Muscle layer of colon (tissue), 2 donors: ENCODE data around the gene ACTN3.

ENCODE experiments used
- H3K27ac ChIP-seq: one replicate; pipeline ENCODE4 v1.7.0; 2013; ENCODE audit warnings: low read depth, mild to moderate bottlenecking, low read length, moderate library complexity
- H3K27me3 ChIP-seq, 2 donors: one replicate each; pipeline ENCODE4 v1.7.0; 2013; ENCODE audit warnings: low read length in 2 of 2, mild to moderate bottlenecking in 2 of 2; ENCODE audit not compliant: insufficient read depth in 2 of 2, control insufficient read depth in 1 of 2
- H3K36me3 ChIP-seq: one replicate; pipeline ENCODE4 v1.7.0; 2013; ENCODE audit warnings: mild to moderate bottlenecking, low read length; ENCODE audit not compliant: insufficient read depth
- H3K4me1 ChIP-seq: one replicate; pipeline ENCODE4 v1.7.0; 2013; ENCODE audit warnings: mild to moderate bottlenecking, low read length; ENCODE audit not compliant: insufficient read depth
- H3K4me3 ChIP-seq, 2 donors: one replicate each; pipeline ENCODE4 v1.7.0; 2013; ENCODE audit warnings: low read length in 2 of 2, low read depth in 1 of 2, mild to moderate bottlenecking in 1 of 2, moderate library complexity in 1 of 2
- H3K9ac ChIP-seq: one replicate; pipeline ENCODE4 v1.7.0; 2013; ENCODE audit warnings: low read length
- H3K9me3 ChIP-seq: one replicate; pipeline ENCODE4 v1.7.0; 2013; ENCODE audit warnings: mild to moderate bottlenecking, low read length
- donor health status: abdominal sarcoma.
- donor health status: Adenocarcinoma of cecum.

The ACTN3 gene

DNA sequence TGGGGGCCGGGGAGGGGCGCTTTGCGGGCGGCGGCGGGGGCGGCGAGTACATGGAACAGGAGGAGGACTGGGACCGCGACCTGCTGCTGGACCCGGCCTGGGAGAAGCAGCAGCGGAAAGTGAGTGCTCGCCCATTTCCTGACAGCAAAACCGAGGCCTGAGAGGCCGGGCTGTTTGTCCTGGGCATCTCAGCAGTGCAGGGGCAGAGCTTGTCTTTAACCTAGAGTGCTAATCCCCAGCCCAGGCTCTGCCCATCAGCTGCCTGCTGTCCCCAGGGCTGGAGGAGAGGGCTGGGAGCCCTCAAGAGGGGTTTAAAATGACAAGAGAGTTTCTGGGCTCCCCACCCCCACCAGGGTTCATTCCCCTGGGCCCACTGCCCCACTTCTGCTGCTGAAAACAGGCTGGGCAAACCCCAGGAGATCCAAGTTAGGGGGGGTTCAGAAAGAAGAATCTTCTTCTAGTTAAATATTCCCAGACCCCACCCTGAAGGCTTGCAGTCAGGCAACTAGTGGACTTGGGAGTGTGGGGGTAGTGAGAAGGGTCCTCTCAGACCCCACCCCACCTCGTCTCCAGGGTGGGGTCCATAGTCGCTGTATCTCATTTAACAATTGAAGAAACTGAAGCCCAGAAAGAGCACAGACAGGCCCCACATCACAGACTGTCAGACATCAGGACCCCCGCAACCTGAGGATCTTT, 411 bp downstream of the ACTN3 start:
- no peaks in the 10 kb centered on the region for H3K27me3 ChIP-seq
- no peak overlapping the region for H3K9ac ChIP-seq
- peaks cover 8% of the 10 kb centered on the region for H3K36me3 ChIP-seq
- no peaks in the 10 kb centered on the region for H3K9me3 ChIP-seq
- no peak overlapping the region for H3K4me3 ChIP-seq
- H3K4me1 ChIP-seq, result peaks cover 16% of the 10 kb centered on the region
- no peak overlapping the region for H3K27ac ChIP-seq

- H3K27ac ChIP-seq, result no peak overlapping the region
- peaks cover 3% of the 10 kb centered on the region for H3K36me3 ChIP-seq
- no peaks in the 10 kb centered on the region for H3K9me3 ChIP-seq
- no peak overlapping the region for H3K4me3 ChIP-seq
- peaks cover 16% of the 10 kb centered on the region for H3K4me1 ChIP-seq
- H3K9ac ChIP-seq, result no peak overlapping the region
- H3K27me3 ChIP-seq, result no peaks in the 10 kb centered on the region
These were observed 933 bp downstream of the ACTN3 start for GRCh38 chr11:66547662-66548009.

GRCh38 chr11:66548041-66548440, 1.3 kb downstream of the ACTN3 start:
- H3K27ac ChIP-seq, result no peak overlapping the region
- no peak overlapping the region for H3K9ac ChIP-seq
- H3K27me3 ChIP-seq, result no peaks in the 10 kb centered on the region
- no peaks in the 10 kb centered on the region for H3K36me3 ChIP-seq
- H3K9me3 ChIP-seq, result no peaks in the 10 kb centered on the region
- peaks cover 16% of the 10 kb centered on the region for H3K4me1 ChIP-seq
- no peak overlapping the region for H3K4me3 ChIP-seq

GRCh38 chr11:66548774-66549630, 2.3 kb downstream of the ACTN3 start:
- H3K27ac ChIP-seq, result no peak overlapping the region
- H3K27me3 ChIP-seq, result no peaks in the 10 kb centered on the region
- H3K4me1 ChIP-seq, result peaks cover 10% of the 10 kb centered on the region
- H3K9me3 ChIP-seq, result no peaks in the 10 kb centered on the region
- H3K4me3 ChIP-seq, result no peak overlapping the region
- H3K9ac ChIP-seq, result no peak overlapping the region
- H3K36me3 ChIP-seq, result no peaks in the 10 kb centered on the region

- Histone ChIP-seq H3K36me3 (no peaks in the 10 kb centered on the region), H3K9me3 (no peaks in the 10 kb centered on the region), H3K4me3 (no peak overlapping the region), H3K27me3 (no peaks in the 10 kb centered on the region), H3K9ac (no peak overlapping the region), H3K4me1 (peaks cover 7% of the 10 kb centered on the region), H3K27ac (no peak overlapping the region)
These were observed 3.0 kb downstream of the ACTN3 start for GRCh38 chr11:66549696-66550095.

DNA sequence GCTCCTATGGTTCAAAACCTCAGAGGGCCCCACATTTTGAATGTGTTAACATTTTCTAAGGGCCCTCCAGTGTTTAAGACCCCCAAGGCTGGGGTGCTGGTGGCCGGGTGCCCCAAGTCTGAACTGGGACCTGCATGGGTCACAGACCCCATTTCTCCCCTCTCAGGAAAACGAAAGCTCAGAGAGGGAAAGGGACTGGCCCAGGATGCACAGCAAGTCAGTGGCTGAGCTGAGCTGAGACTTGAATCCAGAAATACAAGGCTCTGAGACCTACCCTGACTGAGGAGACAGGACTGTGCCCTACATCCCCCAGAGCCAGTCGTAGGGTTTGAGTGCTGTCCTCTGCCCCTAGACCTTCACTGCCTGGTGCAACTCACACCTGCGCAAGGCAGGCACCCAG, 4.2 kb downstream of the ACTN3 start:
- Histone ChIP-seq H3K4me3 (no peak overlapping the region), H3K4me1 (no peaks in the 10 kb centered on the region), H3K27ac (no peak overlapping the region), H3K36me3 (no peaks in the 10 kb centered on the region), H3K9ac (no peak overlapping the region), H3K27me3 (no peaks in the 10 kb centered on the region), H3K9me3 (no peaks in the 10 kb centered on the region)

- H3K9me3 ChIP-seq, result no peaks in the 10 kb centered on the region
- no peak overlapping the region for H3K27ac ChIP-seq
- no peak overlapping the region for H3K9ac ChIP-seq
- H3K36me3 ChIP-seq, result no peaks in the 10 kb centered on the region
- no peak overlapping the region for H3K4me3 ChIP-seq
- peaks cover 4% of the 10 kb centered on the region for H3K4me1 ChIP-seq
- no peaks in the 10 kb centered on the region for H3K27me3 ChIP-seq
These were observed 7.9 kb downstream of the ACTN3 start for GRCh38 chr11:66554602-66555001.

GRCh38 chr11:66555416-66555815, 8.7 kb downstream of the ACTN3 start:
- Histone ChIP-seq H3K36me3 (no peaks in the 10 kb centered on the region), H3K9me3 (no peaks in the 10 kb centered on the region), H3K4me3 (no peak overlapping the region), H3K27ac (no peak overlapping the region), H3K9ac (no peak overlapping the region), H3K4me1 (peaks cover 4% of the 10 kb centered on the region), H3K27me3 (no peaks in the 10 kb centered on the region)

DNA sequence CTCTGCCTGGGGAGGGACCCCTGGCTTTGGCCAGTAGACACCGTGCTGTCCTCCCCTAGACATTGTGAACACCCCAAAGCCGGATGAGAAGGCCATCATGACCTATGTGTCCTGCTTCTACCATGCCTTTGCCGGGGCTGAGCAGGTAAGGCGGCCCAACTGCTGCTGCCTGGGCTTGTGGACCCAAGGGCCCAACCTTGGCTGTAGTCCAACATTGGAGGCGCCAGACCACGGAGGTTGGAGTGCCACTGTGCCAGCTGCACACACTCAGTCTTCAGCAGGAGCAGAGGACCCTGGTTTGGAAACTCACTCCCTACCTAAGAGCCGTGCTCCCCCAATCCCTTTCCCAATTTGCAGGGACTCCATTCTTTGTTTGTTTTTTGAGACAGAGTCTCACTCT, 9.4 kb downstream of the ACTN3 start:
- H3K36me3 ChIP-seq, result no peaks in the 10 kb centered on the region

DNA sequence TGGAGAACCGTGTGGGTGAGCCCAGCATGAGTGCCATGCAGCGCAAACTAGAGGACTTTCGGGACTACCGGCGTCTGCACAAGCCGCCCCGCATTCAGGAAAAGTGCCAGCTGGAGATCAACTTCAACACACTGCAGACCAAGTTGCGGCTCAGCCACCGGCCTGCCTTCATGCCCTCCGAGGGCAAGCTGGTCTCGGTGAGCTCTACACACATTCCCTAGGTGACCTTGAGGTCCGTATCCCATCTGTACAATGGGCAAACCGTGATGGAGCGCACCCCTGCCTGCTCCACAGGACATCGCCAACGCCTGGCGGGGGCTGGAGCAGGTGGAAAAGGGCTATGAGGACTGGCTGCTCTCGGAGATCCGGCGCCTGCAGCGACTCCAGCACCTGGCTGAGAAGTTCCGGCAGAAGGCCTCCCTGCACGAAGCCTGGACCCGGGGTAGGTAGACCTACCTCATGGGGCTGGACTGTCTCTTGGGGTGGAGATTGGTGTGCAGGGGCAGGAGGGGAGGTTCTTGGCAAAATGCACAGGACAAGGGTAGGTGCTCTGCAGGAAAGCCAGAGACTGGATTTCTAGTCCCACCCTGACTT, 11.1 kb downstream of the ACTN3 start:
- Histone ChIP-seq H3K36me3 (no peaks in the 10 kb centered on the region), H3K27me3 (no peaks in the 10 kb centered on the region)

More for the DNA sequence above, 9.4 kb downstream of the ACTN3 start:
- no peak overlapping the region for H3K27ac ChIP-seq
- peaks cover 4% of the 10 kb centered on the region for H3K4me1 ChIP-seq
- no peak overlapping the region for H3K4me3 ChIP-seq
- no peaks in the 10 kb centered on the region for H3K27me3 ChIP-seq
- no peaks in the 10 kb centered on the region for H3K9me3 ChIP-seq
- H3K9ac ChIP-seq, result no peak overlapping the region

DNA sequence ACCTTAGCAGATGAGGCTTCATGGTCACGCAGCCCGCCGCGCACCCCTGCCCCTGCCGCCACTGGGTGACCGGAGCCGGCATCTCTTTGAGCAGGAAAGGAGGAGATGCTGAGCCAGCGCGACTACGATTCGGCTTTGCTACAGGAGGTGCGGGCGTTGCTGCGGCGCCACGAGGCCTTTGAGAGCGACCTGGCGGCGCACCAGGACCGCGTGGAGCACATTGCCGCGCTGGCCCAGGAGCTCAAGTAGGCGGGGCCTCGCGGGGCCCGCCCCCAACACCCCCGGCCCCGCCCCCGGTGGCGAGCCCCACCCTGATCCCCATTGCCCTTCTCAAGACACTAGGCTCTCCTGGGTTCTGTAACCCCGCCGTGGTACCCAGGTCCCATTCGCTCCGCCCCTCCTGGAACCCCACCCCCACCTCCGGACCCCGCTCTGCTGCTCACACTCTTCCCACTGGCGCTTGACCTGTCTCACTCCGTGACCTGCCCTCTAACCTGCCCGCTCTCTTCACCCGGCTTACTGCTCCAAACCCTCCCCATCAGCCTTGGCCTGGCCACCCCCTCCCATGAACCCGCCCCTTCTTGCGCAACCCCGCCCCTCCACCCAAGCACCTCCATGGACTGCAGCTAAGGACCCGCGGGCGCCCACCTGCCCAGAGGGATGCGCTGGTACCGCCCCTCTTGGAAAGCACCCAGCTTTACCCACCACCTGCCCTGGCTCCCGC, 12.6 kb downstream of the ACTN3 start:
- H3K27ac ChIP-seq, result no peak overlapping the region
- peaks cover 4% of the 10 kb centered on the region for H3K4me1 ChIP-seq
- no peaks in the 10 kb centered on the region for H3K36me3 ChIP-seq
- H3K9me3 ChIP-seq, result no peaks in the 10 kb centered on the region
- no peak overlapping the region for H3K4me3 ChIP-seq
- H3K9ac ChIP-seq, result no peak overlapping the region
- H3K27me3 ChIP-seq, result no peaks in the 10 kb centered on the region

More for the DNA sequence above, 11.1 kb downstream of the ACTN3 start:
- Histone ChIP-seq H3K27ac (no peak overlapping the region), H3K4me1 (peaks cover 4% of the 10 kb centered on the region), H3K9ac (no peak overlapping the region), H3K4me3 (no peak overlapping the region), H3K9me3 (no peaks in the 10 kb centered on the region)
